Transverse colon (tissue), 4 donors: Measurements from ENCODE around the gene VAX1.

ENCODE experiments used
- EP300 ChIP-seq: sonication (generic); formaldehyde crosslinking; IDR thresholded peaks from one replicate; pipeline ENCODE4 v1.6.1; 2017; ENCODE audit warnings: antibody characterized with exemption, low read depth
- POLR2A ChIP-seq: fragments of 450-650 bp; IDR thresholded peaks from one replicate; pipeline ENCODE4 v1.6.1; 2016; ENCODE audit warnings: antibody characterized with exemption, mild to moderate bottlenecking, moderate library complexity
- POLR2AphosphoS5 ChIP-seq, 3 donors: sonication (generic); formaldehyde crosslinking; IDR thresholded peaks; one replicate each; pipeline ENCODE4 v1.6.1; 2016; ENCODE audit warnings: antibody characterized with exemption in 3 of 3
- TF ChIP-seq, protein P1 (sequence below), 5 experiments: fragments of 200-600 bp in 3 of 5; fragments of 450-650 bp in 2 of 5; sonication (generic) in 3 of 5; IDR thresholded peaks; 1 replicate in 2 of 5; 2 replicates in 3 of 5; pipeline ENCODE4 v1.5.1; 2016 to 2017; ENCODE audit warnings: antibody characterized with exemption in 5 of 5, inconsistent platforms in 3 of 5, mild to moderate bottlenecking in 2 of 5, moderate library complexity in 1 of 5

DNA sequence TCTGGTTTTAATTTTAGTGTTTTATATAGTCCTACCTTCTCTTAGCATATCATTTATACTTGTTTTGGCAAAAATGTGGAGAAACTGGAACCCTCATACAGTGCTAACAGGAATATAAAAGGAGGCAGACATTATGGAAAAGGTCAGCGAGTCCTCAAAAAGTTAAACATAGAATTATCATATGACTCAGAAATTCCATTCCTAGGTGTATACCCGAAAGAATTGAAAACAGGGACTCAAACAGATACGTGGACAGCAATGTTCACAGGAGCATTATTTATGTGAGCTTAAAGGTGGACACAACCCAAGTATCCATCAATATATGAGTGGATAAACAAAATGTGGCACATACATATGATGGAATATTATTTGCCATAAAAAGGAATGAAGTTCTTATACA is 51.5 kb downstream of the VAX1 start:
- TF ChIP-seq, protein P1, sequence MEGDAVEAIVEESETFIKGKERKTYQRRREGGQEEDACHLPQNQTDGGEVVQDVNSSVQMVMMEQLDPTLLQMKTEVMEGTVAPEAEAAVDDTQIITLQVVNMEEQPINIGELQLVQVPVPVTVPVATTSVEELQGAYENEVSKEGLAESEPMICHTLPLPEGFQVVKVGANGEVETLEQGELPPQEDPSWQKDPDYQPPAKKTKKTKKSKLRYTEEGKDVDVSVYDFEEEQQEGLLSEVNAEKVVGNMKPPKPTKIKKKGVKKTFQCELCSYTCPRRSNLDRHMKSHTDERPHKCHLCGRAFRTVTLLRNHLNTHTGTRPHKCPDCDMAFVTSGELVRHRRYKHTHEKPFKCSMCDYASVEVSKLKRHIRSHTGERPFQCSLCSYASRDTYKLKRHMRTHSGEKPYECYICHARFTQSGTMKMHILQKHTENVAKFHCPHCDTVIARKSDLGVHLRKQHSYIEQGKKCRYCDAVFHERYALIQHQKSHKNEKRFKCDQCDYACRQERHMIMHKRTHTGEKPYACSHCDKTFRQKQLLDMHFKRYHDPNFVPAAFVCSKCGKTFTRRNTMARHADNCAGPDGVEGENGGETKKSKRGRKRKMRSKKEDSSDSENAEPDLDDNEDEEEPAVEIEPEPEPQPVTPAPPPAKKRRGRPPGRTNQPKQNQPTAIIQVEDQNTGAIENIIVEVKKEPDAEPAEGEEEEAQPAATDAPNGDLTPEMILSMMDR (IDR thresholded peaks at IDR 0.05) = no peak
- no peak for TF ChIP-seq POLR2AphosphoS5 (IDR thresholded peaks at IDR 0.05)
- no peak for TF ChIP-seq POLR2A
- TF ChIP-seq EP300 = no peak
